Measurements from ENCODE around the gene CELF2.
A peak's percentile ranks its signal among the peaks of the same experiment; 100 is the strongest.
"Not testable (repeated sequence)": the region's sequence is repeated elsewhere in the genome, so short reads cannot be mapped to it uniquely, and the experiment has no call there.

The CELF2 gene

GRCh38 chr10:11331046-11331577 lies 313.4 kb downstream of the CELF2 start:
- no peak for DNase-seq

- DNase-seq, result peak; percentile 43
Measured at GRCh38 chr10:11331726-11332125, 314.1 kb downstream of the CELF2 start.

GRCh38 chr10:11332846-11333245 lies 315.2 kb downstream of the CELF2 start:
- DNase-seq, result no peak

- DNase-seq, result no peak
Measured at GRCh38 chr10:11334436-11334835, 316.8 kb downstream of the CELF2 start.

- peak; percentile 5 for DNase-seq
Measured at GRCh38 chr10:11335167-11335652, 317.5 kb downstream of the CELF2 start.

GRCh38 chr10:11335881-11336430 lies 318.3 kb downstream of the CELF2 start:
- no peak for DNase-seq

- DNase-seq, result no peak
Measured at GRCh38 chr10:11336722-11337162, 319.1 kb downstream of the CELF2 start.

GRCh38 chr10:11337516-11337915 lies 319.8 kb downstream of the CELF2 start:
- no peak for DNase-seq

GRCh38 chr10:11338160-11338844 lies 320.6 kb downstream of the CELF2 start:
- no peak for DNase-seq

GRCh38 chr10:11339013-11339412 lies 321.3 kb downstream of the CELF2 start:
- DNase-seq, result no peak

- DNase-seq, result no peak
Measured at GRCh38 chr10:11339660-11340059, 322.0 kb downstream of the CELF2 start.

GRCh38 chr10:11341283-11341960 lies 323.8 kb downstream of the CELF2 start:
- DNase-seq, result no peak

- DNase-seq, result no peak
Measured at GRCh38 chr10:11344081-11344480, 326.4 kb downstream of the CELF2 start.

- DNase-seq, result no peak
Measured at GRCh38 chr10:11344550-11344949, 326.9 kb downstream of the CELF2 start.

GRCh38 chr10:11345224-11346054 lies 327.8 kb downstream of the CELF2 start:
- no peak for DNase-seq

GRCh38 chr10:11347580-11347979 lies 329.9 kb downstream of the CELF2 start:
- not testable (repeated sequence) for DNase-seq

GRCh38 chr10:11351801-11352200 lies 334.1 kb downstream of the CELF2 start:
- no peak for DNase-seq

GRCh38 chr10:11353006-11353896 lies 335.6 kb downstream of the CELF2 start:
- no peak for DNase-seq

GRCh38 chr10:11354823-11355222 lies 337.2 kb downstream of the CELF2 start:
- DNase-seq, result no peak

- no peak for DNase-seq
Measured at GRCh38 chr10:11355592-11355991, 337.9 kb downstream of the CELF2 start.

- no peak for DNase-seq
Measured at GRCh38 chr10:11357439-11357838, 339.8 kb downstream of the CELF2 start.

GRCh38 chr10:11358011-11358410 lies 340.3 kb downstream of the CELF2 start:
- DNase-seq, result no peak

All from fibroblast of skin of scalp (primary cell).